ENCODE data around the gene CCDC157. TPM values are rescaled to one million over a fixed set of nuclear protein-coding genes. Genes with fewer than 3 reads are reported as not detected.

The CCDC157 gene
- polyA plus RNA-seq, 1 of the 3 experiments (the other 2 are of a cell fraction): 5.8 TPM

DNA sequence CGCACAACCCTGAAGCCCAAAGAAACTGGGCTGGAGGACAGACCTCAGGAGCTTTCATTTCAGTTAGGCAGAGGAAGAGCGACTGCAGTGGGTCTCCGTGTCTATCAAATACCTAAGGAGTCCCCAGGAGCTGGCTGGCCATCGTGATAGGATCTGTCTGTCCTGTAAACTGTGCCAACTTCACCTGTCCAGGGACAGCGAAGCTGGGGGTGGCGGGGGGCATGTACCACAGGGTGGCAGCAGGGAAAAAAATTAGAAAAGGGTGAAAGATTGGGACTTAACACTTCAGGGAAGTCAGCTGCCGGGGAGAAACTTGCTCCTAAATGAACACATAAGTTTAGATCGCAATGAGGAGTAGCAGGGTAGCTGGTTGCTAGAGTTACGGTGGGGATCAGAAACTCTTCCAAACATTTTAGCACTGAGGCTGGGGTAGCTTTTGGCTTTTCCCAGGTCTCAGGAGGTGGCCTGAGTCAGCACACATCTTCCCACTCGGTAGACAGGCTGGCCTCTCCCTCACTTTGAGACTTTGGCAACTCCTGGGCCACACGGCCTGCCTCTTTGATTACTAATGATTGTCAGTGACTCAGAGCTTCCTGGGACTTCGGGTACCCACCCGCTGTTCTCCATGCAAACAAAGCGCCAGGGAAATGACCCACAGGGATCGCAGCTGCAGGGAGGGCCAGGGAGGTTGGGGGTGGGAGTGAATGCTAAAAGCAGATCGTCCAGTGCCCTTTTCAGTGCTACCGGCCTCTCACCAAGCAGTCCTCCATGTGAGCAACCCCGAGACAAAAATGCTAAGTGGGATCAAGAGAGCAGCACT, 65.9 kb downstream of the CCDC157 start:
- peak overlapping the region; percentile 67 to 74 for H3K4me3 ChIP-seq (ENCODE audit: low read depth in 2 of 2, low read length in 1 of 2)
- CTCF ChIA-PET: interaction anchor here (0.6 to 3.7 kb wide), 10 partner anchors 8 to 167 kb away, joined by 3 to 20 read pairs (median 6); partner anchors contain the start of genes RNF215 and SEC14L2
- peak overlapping the region; percentile 97 for H3K9ac ChIP-seq
- H3K27me3 ChIP-seq (ENCODE audit: insufficient read depth): no peaks in the 10 kb centered on the region
- H3K27ac ChIP-seq (ENCODE audit: low read depth in 2 of 2, low read length in 1 of 2): peak overlapping the region; percentile 97 to 99
- POLR2A ChIA-PET: interaction anchor here (1.0 to 2.0 kb wide), 5 partner anchors 9 to 28 kb away, joined by 4 to 19 read pairs (median 6); partner anchors contain the start of gene SEC14L2
- H3F3A ChIP-seq (replicated peaks; ENCODE audit: insufficient read depth): peaks cover 53% of the 10 kb centered on the region
- no peaks in the 10 kb centered on the region for H4K20me1 ChIP-seq (ENCODE audit: insufficient read depth)
- H3K79me2 ChIP-seq (ENCODE audit: insufficient read depth): peaks cover 4% of the 10 kb centered on the region; the same call in 1 of the 2 replicates
- H2AFZ ChIP-seq (ENCODE audit: low read depth): no peak overlapping the region; the same call in 1 of the 2 replicates
- 37% methylated on average over 16 of the region's 18 CpGs for WGBS (ENCODE audit: low lambda C conversion rate)
- H3K9me3 ChIP-seq: no peaks in the 10 kb centered on the region
- H3K9me2 ChIP-seq: no peaks in the 10 kb centered on the region
- H3K4me1 ChIP-seq (ENCODE audit: control insufficient read depth in 1 of 2, insufficient read depth in 2 of 2, low read depth in 1 of 2, low read length in 1 of 2): peaks cover 42 to 46% of the 10 kb centered on the region in 2 experiments
- H3K4me2 ChIP-seq: peak overlapping the region; percentile 97
- peaks cover 11 to 14% of the 10 kb centered on the region in 2 experiments for H3K36me3 ChIP-seq (replicated peaks in 1 of 2; ENCODE audit: control insufficient read depth in 1 of 2, insufficient read depth in 2 of 2, low read length in 1 of 2)
- DNase-seq: no peak
- TF ChIP-seq, protein P1, sequence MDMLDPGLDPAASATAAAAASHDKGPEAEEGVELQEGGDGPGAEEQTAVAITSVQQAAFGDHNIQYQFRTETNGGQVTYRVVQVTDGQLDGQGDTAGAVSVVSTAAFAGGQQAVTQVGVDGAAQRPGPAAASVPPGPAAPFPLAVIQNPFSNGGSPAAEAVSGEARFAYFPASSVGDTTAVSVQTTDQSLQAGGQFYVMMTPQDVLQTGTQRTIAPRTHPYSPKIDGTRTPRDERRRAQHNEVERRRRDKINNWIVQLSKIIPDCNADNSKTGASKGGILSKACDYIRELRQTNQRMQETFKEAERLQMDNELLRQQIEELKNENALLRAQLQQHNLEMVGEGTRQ (IDR thresholded peaks at IDR 0.05; ENCODE audit: borderline replicate concordance, low read depth, low read length): no peak
- no peak for TF ChIP-seq NRF1 (IDR thresholded peaks at IDR 0.05; ENCODE audit: low read depth, low read length)
- no peak for TF ChIP-seq USF1 (IDR thresholded peaks at IDR 0.05; ENCODE audit: borderline replicate concordance, low read depth)
- TF ChIP-seq, protein P2, sequence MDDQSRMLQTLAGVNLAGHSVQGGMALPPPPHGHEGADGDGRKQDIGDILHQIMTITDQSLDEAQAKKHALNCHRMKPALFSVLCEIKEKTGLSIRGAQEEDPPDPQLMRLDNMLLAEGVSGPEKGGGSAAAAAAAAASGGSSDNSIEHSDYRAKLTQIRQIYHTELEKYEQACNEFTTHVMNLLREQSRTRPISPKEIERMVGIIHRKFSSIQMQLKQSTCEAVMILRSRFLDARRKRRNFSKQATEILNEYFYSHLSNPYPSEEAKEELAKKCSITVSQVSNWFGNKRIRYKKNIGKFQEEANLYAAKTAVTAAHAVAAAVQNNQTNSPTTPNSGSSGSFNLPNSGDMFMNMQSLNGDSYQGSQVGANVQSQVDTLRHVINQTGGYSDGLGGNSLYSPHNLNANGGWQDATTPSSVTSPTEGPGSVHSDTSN (IDR thresholded peaks at IDR 0.05): peak; percentile 51; the same call in 1 of the 2 replicates
- no peak for TF ChIP-seq YY1 (IDR thresholded peaks at IDR 0.05; ENCODE audit: low read depth)
- no peak for TF ChIP-seq GABPA (IDR thresholded peaks at IDR 0.05; ENCODE audit: low read depth)
- TF ChIP-seq EP300 (IDR thresholded peaks at IDR 0.05; ENCODE audit: borderline replicate concordance in 1 of 2, low read depth in 1 of 2, low read length in 1 of 2): 0 out of 4 replicates have a peak, but pooled peaks of 1 of the 2 experiments have one; percentile 38
- TF ChIP-seq ELF1 (IDR thresholded peaks at IDR 0.05): no peak
- TF ChIP-seq MXI1 (IDR thresholded peaks at IDR 0.05; ENCODE audit: low read depth, low read length): no peak
- TF ChIP-seq RCOR1 (IDR thresholded peaks at IDR 0.05; ENCODE audit: low read length): no peak
- no peak for TF ChIP-seq CHD2 (IDR thresholded peaks at IDR 0.05; ENCODE audit: low read length, partially characterized antibody)
- TF ChIP-seq POLR2AphosphoS5 (IDR thresholded peaks at IDR 0.05; ENCODE audit: low read depth, low read length): no peak; the same call in 1 of the 2 replicates
- TF ChIP-seq FOSL2 (IDR thresholded peaks at IDR 0.05; ENCODE audit: borderline replicate concordance, low read depth): peak; percentile 86
- TF ChIP-seq, protein P3, sequence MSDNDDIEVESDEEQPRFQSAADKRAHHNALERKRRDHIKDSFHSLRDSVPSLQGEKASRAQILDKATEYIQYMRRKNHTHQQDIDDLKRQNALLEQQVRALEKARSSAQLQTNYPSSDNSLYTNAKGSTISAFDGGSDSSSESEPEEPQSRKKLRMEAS (IDR thresholded peaks at IDR 0.05; ENCODE audit: low read depth): no peak; the same call in none of the 2 replicates
- TF ChIP-seq, protein P4, sequence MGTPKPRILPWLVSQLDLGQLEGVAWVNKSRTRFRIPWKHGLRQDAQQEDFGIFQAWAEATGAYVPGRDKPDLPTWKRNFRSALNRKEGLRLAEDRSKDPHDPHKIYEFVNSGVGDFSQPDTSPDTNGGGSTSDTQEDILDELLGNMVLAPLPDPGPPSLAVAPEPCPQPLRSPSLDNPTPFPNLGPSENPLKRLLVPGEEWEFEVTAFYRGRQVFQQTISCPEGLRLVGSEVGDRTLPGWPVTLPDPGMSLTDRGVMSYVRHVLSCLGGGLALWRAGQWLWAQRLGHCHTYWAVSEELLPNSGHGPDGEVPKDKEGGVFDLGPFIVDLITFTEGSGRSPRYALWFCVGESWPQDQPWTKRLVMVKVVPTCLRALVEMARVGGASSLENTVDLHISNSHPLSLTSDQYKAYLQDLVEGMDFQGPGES (IDR thresholded peaks at IDR 0.05; ENCODE audit: low read depth, low read length): no peak
- no peak for TF ChIP-seq ZBTB33 (IDR thresholded peaks at IDR 0.05; ENCODE audit: borderline replicate concordance, low read depth)
- TF ChIP-seq, protein P5, sequence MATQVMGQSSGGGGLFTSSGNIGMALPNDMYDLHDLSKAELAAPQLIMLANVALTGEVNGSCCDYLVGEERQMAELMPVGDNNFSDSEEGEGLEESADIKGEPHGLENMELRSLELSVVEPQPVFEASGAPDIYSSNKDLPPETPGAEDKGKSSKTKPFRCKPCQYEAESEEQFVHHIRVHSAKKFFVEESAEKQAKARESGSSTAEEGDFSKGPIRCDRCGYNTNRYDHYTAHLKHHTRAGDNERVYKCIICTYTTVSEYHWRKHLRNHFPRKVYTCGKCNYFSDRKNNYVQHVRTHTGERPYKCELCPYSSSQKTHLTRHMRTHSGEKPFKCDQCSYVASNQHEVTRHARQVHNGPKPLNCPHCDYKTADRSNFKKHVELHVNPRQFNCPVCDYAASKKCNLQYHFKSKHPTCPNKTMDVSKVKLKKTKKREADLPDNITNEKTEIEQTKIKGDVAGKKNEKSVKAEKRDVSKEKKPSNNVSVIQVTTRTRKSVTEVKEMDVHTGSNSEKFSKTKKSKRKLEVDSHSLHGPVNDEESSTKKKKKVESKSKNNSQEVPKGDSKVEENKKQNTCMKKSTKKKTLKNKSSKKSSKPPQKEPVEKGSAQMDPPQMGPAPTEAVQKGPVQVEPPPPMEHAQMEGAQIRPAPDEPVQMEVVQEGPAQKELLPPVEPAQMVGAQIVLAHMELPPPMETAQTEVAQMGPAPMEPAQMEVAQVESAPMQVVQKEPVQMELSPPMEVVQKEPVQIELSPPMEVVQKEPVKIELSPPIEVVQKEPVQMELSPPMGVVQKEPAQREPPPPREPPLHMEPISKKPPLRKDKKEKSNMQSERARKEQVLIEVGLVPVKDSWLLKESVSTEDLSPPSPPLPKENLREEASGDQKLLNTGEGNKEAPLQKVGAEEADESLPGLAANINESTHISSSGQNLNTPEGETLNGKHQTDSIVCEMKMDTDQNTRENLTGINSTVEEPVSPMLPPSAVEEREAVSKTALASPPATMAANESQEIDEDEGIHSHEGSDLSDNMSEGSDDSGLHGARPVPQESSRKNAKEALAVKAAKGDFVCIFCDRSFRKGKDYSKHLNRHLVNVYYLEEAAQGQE (IDR thresholded peaks at IDR 0.05; ENCODE audit: low read depth, low read length): no peak
- no peak for TF ChIP-seq MEF2A (IDR thresholded peaks at IDR 0.05; ENCODE audit: borderline replicate concordance, low read depth)
- no peak for TF ChIP-seq SMC3 (IDR thresholded peaks at IDR 0.05; ENCODE audit: low read depth, low read length)
- TF ChIP-seq TCF12 (IDR thresholded peaks at IDR 0.05): peak; percentile 67; the same call in 1 of the 2 replicates
- TF ChIP-seq RXRA (IDR thresholded peaks at IDR 0.05; ENCODE audit: borderline replicate concordance, low read depth): peak; percentile 61; the same call in 1 of the 2 replicates
